ENCODE data around the gene SHLD2.
"Not testable (repeated sequence)": the region's sequence is repeated elsewhere in the genome, so short reads cannot be mapped to it uniquely, and the experiment has no call there.

GRCh38 chr10:87204801-87205200 is 109.8 kb downstream of the SHLD2 start:
- not testable (repeated sequence) for TF ChIP-seq CTCF (IDR thresholded peaks at IDR 0.05 in 4 of 5, conservative IDR thresholded peaks at IDR 0.05 in 1 of 5); POLR2A (IDR thresholded peaks at IDR 0.05)

All from gastrocnemius medialis (tissue), 4 donors.